Measurements from ENCODE around the gene HDAC4. TPM values are rescaled to one million over a fixed set of nuclear protein-coding genes. Genes with fewer than 3 reads are reported as not detected.

Gene HDAC4
- total RNA-seq, 1 experiment from 2014 or later: 5.5 TPM

- no peak for DNase-seq (ENCODE audit: low read depth)
Observed at GRCh38 chr2:239327536-239328350, 73.1 kb downstream of the HDAC4 start.

- peak; percentile 43 for DNase-seq (ENCODE audit: low read depth)
Observed at GRCh38 chr2:239326831-239327535, 73.8 kb downstream of the HDAC4 start.

- DNase-seq (ENCODE audit: low read depth): no peak
Observed at GRCh38 chr2:239324456-239324855, 76.4 kb downstream of the HDAC4 start.

GRCh38 chr2:239323447-239323846 is 77.4 kb downstream of the HDAC4 start:
- no peak for DNase-seq (ENCODE audit: low read depth)

GRCh38 chr2:239322416-239323086 is 78.3 kb downstream of the HDAC4 start:
- DNase-seq (ENCODE audit: low read depth): peak; percentile 69

- no peak for DNase-seq (ENCODE audit: low read depth)
Observed at GRCh38 chr2:239321596-239322415, 79.0 kb downstream of the HDAC4 start.

GRCh38 chr2:239318790-239319661 is 81.8 kb downstream of the HDAC4 start:
- DNase-seq (ENCODE audit: low read depth): peak; percentile 27

GRCh38 chr2:239318151-239318611 is 82.6 kb downstream of the HDAC4 start:
- DNase-seq (ENCODE audit: low read depth): no peak

GRCh38 chr2:239316562-239317465 is 84.0 kb downstream of the HDAC4 start:
- DNase-seq (ENCODE audit: low read depth): peak; percentile 42

- DNase-seq (ENCODE audit: low read depth): no peak
Observed at GRCh38 chr2:239315308-239315707, 85.5 kb downstream of the HDAC4 start.

GRCh38 chr2:239313776-239314175 is 87.0 kb downstream of the HDAC4 start:
- DNase-seq (ENCODE audit: low read depth): no peak

GRCh38 chr2:239312741-239313667 is 87.8 kb downstream of the HDAC4 start:
- no peak for DNase-seq (ENCODE audit: low read depth)

- no peak for DNase-seq (ENCODE audit: low read depth)
Observed at GRCh38 chr2:239312081-239312511, 88.7 kb downstream of the HDAC4 start.

GRCh38 chr2:239311132-239312040 is 89.4 kb downstream of the HDAC4 start:
- no peak for DNase-seq (ENCODE audit: low read depth)

GRCh38 chr2:239310401-239311061 is 90.3 kb downstream of the HDAC4 start:
- DNase-seq (ENCODE audit: low read depth): no peak

- DNase-seq (ENCODE audit: low read depth): no peak
Observed at GRCh38 chr2:239309398-239310245, 91.2 kb downstream of the HDAC4 start.

Data from Daoy (cell line).